Stimulated activated naive CD8-positive, alpha-beta T cell treated with anti-CD3 and anti-CD28 coated beads, Interleukin-15, Interleukin-2, amounts not matched to agents 100 ng/mL and 50 ng/mL, for 24 hours (primary cell): ENCODE measurements around the gene POLR2I.
A peak's percentile ranks its signal among the peaks of the same experiment; 100 is the strongest.
"Not testable (repeated sequence)": the region's sequence is repeated elsewhere in the genome, so short reads cannot be mapped to it uniquely, and the experiment has no call there.

Experiments used
- H3K27ac Mint-ChIP-seq: one replicate; pipeline ENCODE4 v1.8.0; 2021; ENCODE audit warnings: mild to moderate bottlenecking, mixed read lengths
- H3K27me3 Mint-ChIP-seq: one replicate; pipeline ENCODE4 v1.8.0; 2021; ENCODE audit warnings: mixed read lengths
- H3K36me3 Mint-ChIP-seq: one replicate; pipeline ENCODE4 v1.8.0; 2021; ENCODE audit warnings: low read depth, mixed read lengths
- H3K4me1 Mint-ChIP-seq: one replicate; pipeline ENCODE4 v1.8.0; 2021; ENCODE audit warnings: low read depth, mixed read lengths
- H3K4me3 Mint-ChIP-seq: one replicate; pipeline ENCODE4 v1.8.0; 2021; ENCODE audit warnings: mild to moderate bottlenecking, mixed read lengths
- H3K9me3 Mint-ChIP-seq: one replicate; pipeline ENCODE4 v1.8.0; 2021; ENCODE audit warnings: mixed read lengths

The POLR2I gene

GRCh38 chr19:36093687-36094086, 21.0 kb downstream of the POLR2I start:
- Mint-ChIP-seq H3K27me3 (no peaks in the 10 kb centered on the region), H3K36me3 (peaks cover 60% of the 10 kb centered on the region), H3K4me3 (no peak overlapping the region), H3K27ac (peak overlapping the region; percentile 51), H3K4me1 (peaks cover 16% of the 10 kb centered on the region), H3K9me3 (no peaks in the 10 kb centered on the region)

- H3K27ac Mint-ChIP-seq: peak overlapping the region; percentile 51
Observed at GRCh38 chr19:36093146-36093662, 21.5 kb downstream of the POLR2I start.

GRCh38 chr19:36092566-36092965, 22.1 kb downstream of the POLR2I start:
- peaks cover 64% of the 10 kb centered on the region for H3K36me3 Mint-ChIP-seq
- H3K9me3 Mint-ChIP-seq: no peaks in the 10 kb centered on the region
- no peak overlapping the region for H3K27ac Mint-ChIP-seq
- H3K4me1 Mint-ChIP-seq: peaks cover 16% of the 10 kb centered on the region
- H3K4me3 Mint-ChIP-seq: no peak overlapping the region
- H3K27me3 Mint-ChIP-seq: no peaks in the 10 kb centered on the region

More at GRCh38 chr19:36093146-36093662, 21.5 kb downstream of the POLR2I start:
- Mint-ChIP-seq H3K27me3 (no peaks in the 10 kb centered on the region), H3K4me1 (peaks cover 16% of the 10 kb centered on the region), H3K36me3 (peaks cover 60% of the 10 kb centered on the region), H3K9me3 (no peaks in the 10 kb centered on the region), H3K4me3 (no peak overlapping the region)

GRCh38 chr19:36090910-36091695, 23.6 kb downstream of the POLR2I start:
- H3K36me3 Mint-ChIP-seq: peaks cover 63% of the 10 kb centered on the region
- H3K27ac Mint-ChIP-seq: no peak overlapping the region
- H3K27me3 Mint-ChIP-seq: no peaks in the 10 kb centered on the region
- peaks cover 16% of the 10 kb centered on the region for H3K4me1 Mint-ChIP-seq
- no peak overlapping the region for H3K4me3 Mint-ChIP-seq
- H3K9me3 Mint-ChIP-seq: no peaks in the 10 kb centered on the region

GRCh38 chr19:36089847-36090246, 24.8 kb downstream of the POLR2I start:
- Mint-ChIP-seq H3K36me3 (peaks cover 66% of the 10 kb centered on the region), H3K4me3 (no peak overlapping the region), H3K27ac (no peak overlapping the region), H3K4me1 (peaks cover 16% of the 10 kb centered on the region), H3K9me3 (no peaks in the 10 kb centered on the region), H3K27me3 (no peaks in the 10 kb centered on the region)

- no peaks in the 10 kb centered on the region for H3K9me3 Mint-ChIP-seq
- no peaks in the 10 kb centered on the region for H3K27me3 Mint-ChIP-seq
- no peaks in the 10 kb centered on the region for H3K4me1 Mint-ChIP-seq
- no peak overlapping the region for H3K27ac Mint-ChIP-seq
- H3K4me3 Mint-ChIP-seq: no peak overlapping the region
- H3K36me3 Mint-ChIP-seq: peaks cover 77% of the 10 kb centered on the region
Observed at GRCh38 chr19:36086326-36086725, 28.3 kb downstream of the POLR2I start.

GRCh38 chr19:36084231-36085009, 30.3 kb downstream of the POLR2I start:
- Mint-ChIP-seq H3K27me3 (no peaks in the 10 kb centered on the region), H3K4me1 (no peaks in the 10 kb centered on the region), H3K9me3 (no peaks in the 10 kb centered on the region), H3K4me3 (no peak overlapping the region), H3K27ac (no peak overlapping the region), H3K36me3 (peaks cover 73% of the 10 kb centered on the region)

GRCh38 chr19:36082916-36083315, 31.8 kb downstream of the POLR2I start:
- Mint-ChIP-seq H3K4me1 (no peaks in the 10 kb centered on the region), H3K9me3 (no peaks in the 10 kb centered on the region), H3K27me3 (no peaks in the 10 kb centered on the region), H3K4me3 (no peak overlapping the region), H3K27ac (no peak overlapping the region), H3K36me3 (peaks cover 68% of the 10 kb centered on the region)

GRCh38 chr19:36081894-36082293, 32.8 kb downstream of the POLR2I start:
- no peak overlapping the region for H3K4me3 Mint-ChIP-seq
- H3K4me1 Mint-ChIP-seq: no peaks in the 10 kb centered on the region
- no peaks in the 10 kb centered on the region for H3K27me3 Mint-ChIP-seq
- no peak overlapping the region for H3K27ac Mint-ChIP-seq
- no peaks in the 10 kb centered on the region for H3K9me3 Mint-ChIP-seq
- H3K36me3 Mint-ChIP-seq: peaks cover 76% of the 10 kb centered on the region

- Mint-ChIP-seq H3K4me1 (no peaks in the 10 kb centered on the region), H3K36me3 (peaks cover 76% of the 10 kb centered on the region), H3K27ac (no peak overlapping the region), H3K4me3 (no peak overlapping the region), H3K27me3 (no peaks in the 10 kb centered on the region), H3K9me3 (no peaks in the 10 kb centered on the region)
Observed at GRCh38 chr19:36081385-36081784, 33.3 kb downstream of the POLR2I start.

GRCh38 chr19:36079389-36079945, 35.2 kb downstream of the POLR2I start:
- H3K36me3 Mint-ChIP-seq: peaks cover 71% of the 10 kb centered on the region
- no peaks in the 10 kb centered on the region for H3K9me3 Mint-ChIP-seq
- no peak overlapping the region for H3K4me3 Mint-ChIP-seq
- H3K4me1 Mint-ChIP-seq: no peaks in the 10 kb centered on the region
- H3K27ac Mint-ChIP-seq: no peak overlapping the region
- no peaks in the 10 kb centered on the region for H3K27me3 Mint-ChIP-seq

- Mint-ChIP-seq H3K36me3 (peaks cover 52% of the 10 kb centered on the region), H3K27me3 (no peaks in the 10 kb centered on the region), H3K27ac (no peak overlapping the region), H3K4me3 (no peak overlapping the region), H3K9me3 (no peaks in the 10 kb centered on the region), H3K4me1 (no peaks in the 10 kb centered on the region)
Observed at GRCh38 chr19:36073121-36073876, 41.4 kb downstream of the POLR2I start.

GRCh38 chr19:36072081-36072480, 42.6 kb downstream of the POLR2I start:
- H3K4me1 Mint-ChIP-seq: no peaks in the 10 kb centered on the region
- no peak overlapping the region for H3K4me3 Mint-ChIP-seq
- no peaks in the 10 kb centered on the region for H3K27me3 Mint-ChIP-seq
- H3K27ac Mint-ChIP-seq: no peak overlapping the region
- no peaks in the 10 kb centered on the region for H3K9me3 Mint-ChIP-seq
- peaks cover 52% of the 10 kb centered on the region for H3K36me3 Mint-ChIP-seq

- H3K36me3 Mint-ChIP-seq: peaks cover 46% of the 10 kb centered on the region
- not testable (repeated sequence) for H3K4me1 Mint-ChIP-seq, H3K27ac Mint-ChIP-seq, H3K4me3 Mint-ChIP-seq, H3K27me3 Mint-ChIP-seq, H3K9me3 Mint-ChIP-seq
Observed at GRCh38 chr19:36068810-36069499, 45.7 kb downstream of the POLR2I start.
